ENCODE measurements around the gene NTSR1.

The NTSR1 gene

DNA sequence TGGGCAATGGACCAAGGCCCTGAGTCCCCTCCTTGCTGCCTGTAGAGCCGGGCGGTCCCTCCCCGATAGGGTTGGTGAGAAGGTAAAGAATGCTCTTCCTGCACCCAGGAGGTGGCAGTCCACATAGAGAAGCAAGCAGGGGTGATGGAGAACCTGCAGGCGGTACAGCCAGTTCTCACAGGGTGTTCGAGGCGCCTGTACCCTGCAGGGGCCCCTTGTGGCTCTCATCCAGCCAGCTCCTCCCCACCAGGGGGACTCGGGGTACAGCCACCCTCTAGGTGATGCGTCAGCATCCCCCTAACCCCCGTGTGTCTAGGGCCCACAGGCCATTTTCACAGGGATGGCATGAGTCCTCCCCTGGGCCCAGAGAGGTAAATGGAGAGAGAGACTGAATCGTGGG is 103.1 kb downstream of the NTSR1 start:
- TF ChIP-seq TAF1 (IDR thresholded peaks at IDR 0.05; ENCODE audit: borderline replicate concordance, insufficient read depth, low read length) (no peak), SIN3A (IDR thresholded peaks at IDR 0.05; ENCODE audit: borderline replicate concordance, insufficient read depth, low read length) (no peak), POLR2AphosphoS5 (IDR thresholded peaks at IDR 0.05; ENCODE audit: low read depth, low read length) (no peak), FOXP2 (optimal IDR thresholded peaks at IDR 0.05; ENCODE audit: borderline replicate concordance, extremely low read depth, extremely low read length, insufficient read depth) (no peak)
- TF ChIP-seq, protein P1, sequence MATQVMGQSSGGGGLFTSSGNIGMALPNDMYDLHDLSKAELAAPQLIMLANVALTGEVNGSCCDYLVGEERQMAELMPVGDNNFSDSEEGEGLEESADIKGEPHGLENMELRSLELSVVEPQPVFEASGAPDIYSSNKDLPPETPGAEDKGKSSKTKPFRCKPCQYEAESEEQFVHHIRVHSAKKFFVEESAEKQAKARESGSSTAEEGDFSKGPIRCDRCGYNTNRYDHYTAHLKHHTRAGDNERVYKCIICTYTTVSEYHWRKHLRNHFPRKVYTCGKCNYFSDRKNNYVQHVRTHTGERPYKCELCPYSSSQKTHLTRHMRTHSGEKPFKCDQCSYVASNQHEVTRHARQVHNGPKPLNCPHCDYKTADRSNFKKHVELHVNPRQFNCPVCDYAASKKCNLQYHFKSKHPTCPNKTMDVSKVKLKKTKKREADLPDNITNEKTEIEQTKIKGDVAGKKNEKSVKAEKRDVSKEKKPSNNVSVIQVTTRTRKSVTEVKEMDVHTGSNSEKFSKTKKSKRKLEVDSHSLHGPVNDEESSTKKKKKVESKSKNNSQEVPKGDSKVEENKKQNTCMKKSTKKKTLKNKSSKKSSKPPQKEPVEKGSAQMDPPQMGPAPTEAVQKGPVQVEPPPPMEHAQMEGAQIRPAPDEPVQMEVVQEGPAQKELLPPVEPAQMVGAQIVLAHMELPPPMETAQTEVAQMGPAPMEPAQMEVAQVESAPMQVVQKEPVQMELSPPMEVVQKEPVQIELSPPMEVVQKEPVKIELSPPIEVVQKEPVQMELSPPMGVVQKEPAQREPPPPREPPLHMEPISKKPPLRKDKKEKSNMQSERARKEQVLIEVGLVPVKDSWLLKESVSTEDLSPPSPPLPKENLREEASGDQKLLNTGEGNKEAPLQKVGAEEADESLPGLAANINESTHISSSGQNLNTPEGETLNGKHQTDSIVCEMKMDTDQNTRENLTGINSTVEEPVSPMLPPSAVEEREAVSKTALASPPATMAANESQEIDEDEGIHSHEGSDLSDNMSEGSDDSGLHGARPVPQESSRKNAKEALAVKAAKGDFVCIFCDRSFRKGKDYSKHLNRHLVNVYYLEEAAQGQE (IDR thresholded peaks at IDR 0.05; ENCODE audit: insufficient read depth in 1 of 2, low read depth in 2 of 2, low read length in 2 of 2), result no peak
